HepG2 (cell line): ENCODE results near the gene CMTM5. TPM values are rescaled to one million over a fixed set of nuclear protein-coding genes. Genes with fewer than 3 reads are reported as not detected.

Experiments used
- AGO2 ChIP-seq: fragments of 200-400 bp; formaldehyde crosslinking; optimal IDR thresholded peaks from 2 replicates; pipeline ENCODE3; 2017; ENCODE audit warnings: mild to moderate bottlenecking, low read depth, low read length, moderate library complexity
- BORCS8-MEF2B ChIP-seq: sonication (generic); formaldehyde crosslinking; IDR thresholded peaks from 2 replicates; pipeline ENCODE4 v1.8.0; 2022; ENCODE audit warnings: mild to moderate bottlenecking, missing genetic modification reagents
- ELF3 ChIP-seq: IDR thresholded peaks from 2 replicates; pipeline ENCODE4 v1.6.1; 2016; ENCODE audit warnings: missing genetic modification reagents, missing compliant biosample characterization
- EZH2 ChIP-seq: conservative IDR thresholded peaks from 2 replicates; pipeline ENCODE4 v1.6.1; 2012; ENCODE audit warnings: mild to moderate bottlenecking, low read depth, low read length, moderate library complexity
- FOXP1 ChIP-seq, 2 experiments: fragments of 450-650 bp in 1 of 2; IDR thresholded peaks; 2 replicates each; pipeline ENCODE4 v1.6.1; 2017 to 2018; ENCODE audit warnings: antibody characterized with exemption in 1 of 2
- GABPA ChIP-seq, 2 experiments: IDR thresholded peaks; 2 replicates each; pipeline ENCODE4 v1.6.1; 2011 to 2016; ENCODE audit warnings: low read depth in 2 of 2, low read length in 1 of 2, missing biosample characterization in 1 of 2, missing genetic modification characterization in 1 of 2
- JARID2 ChIP-seq: sonication (generic); formaldehyde crosslinking; IDR thresholded peaks from 2 replicates; pipeline ENCODE4 v1.8.1; 2023; ENCODE audit warnings: missing genetic modification reagents, inconsistent platforms; ENCODE audit not compliant: insufficient replicate concordance
- KLF13 ChIP-seq: sonication (generic); formaldehyde crosslinking; IDR thresholded peaks from 2 replicates; pipeline ENCODE4 v1.4.0; 2020; ENCODE audit warnings: mild to moderate bottlenecking, missing genetic modification reagents
- RAD51 ChIP-seq: fragments of 450-650 bp; IDR thresholded peaks from 2 replicates; pipeline ENCODE4 v1.6.1; 2016; ENCODE audit warnings: borderline replicate concordance
- RARG ChIP-seq: sonication (generic); formaldehyde crosslinking; IDR thresholded peaks from 2 replicates; pipeline ENCODE4 v1.4.0; 2020; ENCODE audit warnings: low read depth, mild to moderate bottlenecking, missing genetic modification reagents
- RCOR2 ChIP-seq: IDR thresholded peaks from 2 replicates; pipeline ENCODE4 v1.6.1; 2016; ENCODE audit warnings: missing biosample characterization, missing genetic modification reagents
- TBL1XR1 ChIP-seq: fragments of 150-350 bp; IDR thresholded peaks from 2 replicates; pipeline ENCODE4 v1.6.1; 2014; ENCODE audit warnings: borderline replicate concordance, low read length; ENCODE audit not compliant: partially characterized antibody
- XRCC5 ChIP-seq: fragments of 200-400 bp; formaldehyde crosslinking; optimal IDR thresholded peaks from 2 replicates; pipeline ENCODE3; 2017; ENCODE audit warnings: mild to moderate bottlenecking, low read length
- ZFP62 ChIP-seq: sonication (generic); formaldehyde crosslinking; IDR thresholded peaks from 2 replicates; pipeline ENCODE4 v1.4.0; 2020; ENCODE audit warnings: missing genetic modification reagents
- ZNF101 ChIP-seq: sonication (generic); formaldehyde crosslinking; IDR thresholded peaks from 2 replicates; pipeline ENCODE4 v1.4.0; 2020; ENCODE audit warnings: mild to moderate bottlenecking, low read depth, missing genetic modification reagents, borderline replicate concordance
- ZNF431 ChIP-seq: sonication (generic); formaldehyde crosslinking; IDR thresholded peaks from 2 replicates; pipeline ENCODE4 v1.9.0; 2022; ENCODE audit warnings: missing genetic modification reagents, low read depth, mild to moderate bottlenecking, borderline replicate concordance
- ZNF552 ChIP-seq: sonication (generic); formaldehyde crosslinking; IDR thresholded peaks from 2 replicates; pipeline ENCODE4 v1.9.0; 2022; ENCODE audit warnings: missing genetic modification reagents, mild to moderate bottlenecking, borderline replicate concordance
- ZNF614 ChIP-seq: IDR thresholded peaks from 2 replicates; pipeline ENCODE4 v1.6.1; 2018; ENCODE audit warnings: missing biosample characterization, missing genetic modification reagents, inconsistent platforms, borderline replicate concordance
- ZNF747 ChIP-seq: sonication (generic); formaldehyde crosslinking; IDR thresholded peaks from 2 replicates; pipeline ENCODE4 v1.8.1; 2023; ENCODE audit warnings: missing genetic modification reagents, mild to moderate bottlenecking, borderline replicate concordance
- ZNF761 ChIP-seq: sonication (generic); formaldehyde crosslinking; conservative IDR thresholded peaks from 2 replicates; pipeline ENCODE4 v1.4.0; 2020; ENCODE audit warnings: mild to moderate bottlenecking, missing genetic modification reagents
- ZNF777 ChIP-seq: sonication (generic); formaldehyde crosslinking; IDR thresholded peaks from 2 replicates; pipeline ENCODE4 v1.4.0; 2020; ENCODE audit warnings: missing genetic modification reagents
- ZNF782 ChIP-seq: sonication (generic); formaldehyde crosslinking; IDR thresholded peaks from 2 replicates; pipeline ENCODE4 v1.4.0; 2020; ENCODE audit warnings: missing genetic modification reagents, mild to moderate bottlenecking, borderline replicate concordance
- polyA plus RNA-seq, 8 experiments: library from polyadenylated mRNA; depleted of rRNA in 3 of 8; stranded (reverse) in 7 of 8; unstranded in 1 of 8; fragments of >200 nt; fragmentation: Illumina TruSeq in 4 of 8; extraction: Trizol in 4 of 8; gene quantifications; 2 replicates each; pipeline versions ENCODE4 v1.2.1 to v1.2.3, GENCODE V29; 2011 to 2016; ENCODE audit warnings: low read depth in 4 of 8, missing spikeins in 1 of 8, mixed read lengths in 1 of 8; ENCODE audit not compliant: insufficient read depth in 1 of 8
- total RNA-seq, 5 experiments: library from RNA; depleted of rRNA; stranded (reverse); fragments of >200 nt; fragmentation: Illumina TruSeq; extraction: Trizol; gene quantifications; 2 replicates each; pipeline ENCODE4 v1.2.3, GENCODE V29; 2016; ENCODE audit warnings: low read depth in 1 of 5
- TF ChIP-seq, protein P1 (sequence below): IDR thresholded peaks from 2 replicates; pipeline ENCODE4 v1.6.1; 2016
- TF ChIP-seq, protein P2 (sequence below), 2 experiments: sonication (generic) in 1 of 2; formaldehyde crosslinking in 1 of 2; IDR thresholded peaks; 2 replicates each; pipeline versions ENCODE4 v1.4.0 to v1.6.1; 2016 to 2020; ENCODE audit warnings: borderline replicate concordance in 1 of 2, low read depth in 1 of 2, mild to moderate bottlenecking in 1 of 2, missing genetic modification reagents in 1 of 2

CMTM5 gene
- total and polyA plus RNA-seq, 2 of the 13 experiments (the other 11 are each of a cell fraction or from before 2014, with no cell fraction given): not detected

GRCh38 chr14:23345987-23346692, 30.7 kb upstream of the CMTM5 start (continued):
- TF ChIP-seq, protein P1, sequence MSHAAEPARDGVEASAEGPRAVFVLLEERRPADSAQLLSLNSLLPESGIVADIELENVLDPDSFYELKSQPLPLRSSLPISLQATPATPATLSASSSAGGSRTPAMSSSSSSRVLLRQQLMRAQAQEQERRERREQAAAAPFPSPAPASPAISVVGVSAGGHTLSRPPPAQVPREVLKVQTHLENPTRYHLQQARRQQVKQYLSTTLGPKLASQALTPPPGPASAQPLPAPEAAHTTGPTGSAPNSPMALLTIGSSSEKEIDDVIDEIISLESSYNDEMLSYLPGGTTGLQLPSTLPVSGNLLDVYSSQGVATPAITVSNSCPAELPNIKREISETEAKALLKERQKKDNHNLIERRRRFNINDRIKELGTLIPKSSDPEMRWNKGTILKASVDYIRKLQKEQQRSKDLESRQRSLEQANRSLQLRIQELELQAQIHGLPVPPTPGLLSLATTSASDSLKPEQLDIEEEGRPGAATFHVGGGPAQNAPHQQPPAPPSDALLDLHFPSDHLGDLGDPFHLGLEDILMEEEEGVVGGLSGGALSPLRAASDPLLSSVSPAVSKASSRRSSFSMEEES (CRISPR knock-in tag): no peak
- no peak for TF ChIP-seq ZNF777 (CRISPR knock-in tag)
- TF ChIP-seq ZNF431: no peak
- TF ChIP-seq ZNF761 (CRISPR knock-in tag): no peak
- no peak for TF ChIP-seq ZNF101
- no peak for TF ChIP-seq JARID2 (CRISPR knock-in tag)
- no peak for TF ChIP-seq GABPA (IDR thresholded peaks at IDR 0.05; ENCODE audit: low read depth, low read length)
- TF ChIP-seq GABPA (CRISPR knock-in tag; IDR thresholded peaks at IDR 0.05; ENCODE audit: low read depth): no peak
- TF ChIP-seq ZNF614: no peak
- TF ChIP-seq FOXP1 (IDR thresholded peaks at IDR 0.05): peak; percentile 81
- TF ChIP-seq FOXP1 (CRISPR knock-in tag; IDR thresholded peaks at IDR 0.05): no peak
- no peak for TF ChIP-seq TBL1XR1
- 0 out of 2 replicates have a peak, but pooled peaks have one; percentile 9 for TF ChIP-seq ZNF747 (CRISPR knock-in tag)
- no peak for TF ChIP-seq ZNF552 (CRISPR knock-in tag)
- TF ChIP-seq ZNF782 (CRISPR knock-in tag): 0 out of 2 replicates have a peak, but pooled peaks have one; percentile 66
- 0 out of 2 replicates have a peak, but pooled peaks have one; percentile 28 for TF ChIP-seq EZH2
- TF ChIP-seq RARG (CRISPR knock-in tag): no peak
- no peak for TF ChIP-seq AGO2
- TF ChIP-seq ZFP62 (CRISPR knock-in tag): no peak
- TF ChIP-seq, protein P2, sequence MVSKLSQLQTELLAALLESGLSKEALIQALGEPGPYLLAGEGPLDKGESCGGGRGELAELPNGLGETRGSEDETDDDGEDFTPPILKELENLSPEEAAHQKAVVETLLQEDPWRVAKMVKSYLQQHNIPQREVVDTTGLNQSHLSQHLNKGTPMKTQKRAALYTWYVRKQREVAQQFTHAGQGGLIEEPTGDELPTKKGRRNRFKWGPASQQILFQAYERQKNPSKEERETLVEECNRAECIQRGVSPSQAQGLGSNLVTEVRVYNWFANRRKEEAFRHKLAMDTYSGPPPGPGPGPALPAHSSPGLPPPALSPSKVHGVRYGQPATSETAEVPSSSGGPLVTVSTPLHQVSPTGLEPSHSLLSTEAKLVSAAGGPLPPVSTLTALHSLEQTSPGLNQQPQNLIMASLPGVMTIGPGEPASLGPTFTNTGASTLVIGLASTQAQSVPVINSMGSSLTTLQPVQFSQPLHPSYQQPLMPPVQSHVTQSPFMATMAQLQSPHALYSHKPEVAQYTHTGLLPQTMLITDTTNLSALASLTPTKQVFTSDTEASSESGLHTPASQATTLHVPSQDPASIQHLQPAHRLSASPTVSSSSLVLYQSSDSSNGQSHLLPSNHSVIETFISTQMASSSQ (IDR thresholded peaks at IDR 0.05; ENCODE audit: low read depth): no peak
- TF ChIP-seq, protein P2 (CRISPR knock-in tag; IDR thresholded peaks at IDR 0.05; ENCODE audit: borderline replicate concordance): 0 out of 2 replicates have a peak, but pooled peaks have one; percentile 44
- 0 out of 2 replicates have a peak, but pooled peaks have one; percentile 16 for TF ChIP-seq KLF13 (CRISPR knock-in tag)
- no peak for TF ChIP-seq ELF3 (CRISPR knock-in tag)
- 0 out of 2 replicates have a peak, but pooled peaks have one; percentile 6 for TF ChIP-seq RAD51
- no peak for TF ChIP-seq BORCS8-MEF2B (CRISPR knock-in tag)
- TF ChIP-seq XRCC5: peak; percentile 58
- TF ChIP-seq RCOR2: no peak
